Endothelial cell of umbilical vein (primary cell): ENCODE data around the gene GLDC. TPM values are rescaled to one million over a fixed set of nuclear protein-coding genes. Genes with fewer than 3 reads are reported as not detected.

Experiments
- BruUV-seq: library from RNA; stranded (reverse); fragments of 400-500 nt; replicated peaks from 2 replicates; lab custom pipeline; 2021; lab: Mats Ljungman, UMichigan
- CTCF ChIA-PET: fragments of 300-600, 350-600 bp; sonication (Branson Sonifier 250); formaldehyde crosslinking; loops from one replicate; lab custom pipeline; 2021; ENCODE audit warnings: antibody characterized with exemption, inconsistent platforms; lab: Charles Lee
- POLR2A ChIA-PET: fragments of 300-600, 350-600 bp; sonication (Branson Sonifier 250); formaldehyde crosslinking; loops from one replicate; lab custom pipeline; 2021; ENCODE audit warnings: antibody characterized with exemption, inconsistent platforms; lab: Charles Lee
- DNase-seq: peaks from one replicate; pipeline ENCODE4 v3.0.0-alpha.2; 2011; ENCODE audit warnings: low read depth, low spot score
- FAIRE-seq: peaks from 2 replicates; lab custom pipeline; 2011; peaks lifted over from hg19 to GRCh38; lab: Jason Lieb, UNC
- H2AFZ ChIP-seq: 2 replicates; pipeline ENCODE4 v1.6.0; 2012; ENCODE audit warnings: low read depth, low read length, control low read depth, inconsistent platforms
- H3K27ac ChIP-seq: 2 replicates; pipeline ENCODE4 v1.5.1; 2011; ENCODE audit warnings: low read depth, mild to moderate bottlenecking, control low read depth, low read length, moderate library complexity; ENCODE audit not compliant: insufficient read depth
- H3K27me3 ChIP-seq, 2 experiments: 2 replicates each; pipeline versions ENCODE4 v1.6.0 to v1.6.1; 2011; ENCODE audit warnings: low read length in 2 of 2, mixed read lengths in 1 of 2; ENCODE audit not compliant: control insufficient read depth in 2 of 2, insufficient read depth in 2 of 2
- H3K36me3 ChIP-seq, 2 experiments: 2 replicates in 1 of 2; 3 replicates in 1 of 2; pipeline ENCODE4 v1.5.1; 2011; ENCODE audit warnings: low read length in 2 of 2, mild to moderate bottlenecking in 1 of 2, moderate library complexity in 1 of 2; ENCODE audit not compliant: control insufficient read depth in 2 of 2, insufficient read depth in 2 of 2; ENCODE audit errors: extremely low read depth in 1 of 2
- H3K4me1 ChIP-seq: 3 replicates; pipeline ENCODE4 v1.5.1; 2011; ENCODE audit warnings: mild to moderate bottlenecking, low read length; ENCODE audit not compliant: control insufficient read depth, insufficient read depth; ENCODE audit errors: extremely low read depth
- H3K4me2 ChIP-seq: 2 replicates; pipeline ENCODE4 v1.6.1; 2011; ENCODE audit warnings: low read length, control low read depth, mixed read lengths; ENCODE audit not compliant: insufficient read depth
- H3K4me3 ChIP-seq, 3 experiments: fragments of 200-600 bp in 1 of 3; sonication (generic), shearing (Covaris generic) in 1 of 3; replicated peaks in 1 of 3; 2 replicates each; pipeline ENCODE4 v1.5.1; 2011 to 2016; ENCODE audit warnings: control low read depth in 3 of 3, low read length in 3 of 3, mild to moderate bottlenecking in 2 of 3, inconsistent platforms in 1 of 3, low read depth in 1 of 3, moderate library complexity in 1 of 3; ENCODE audit not compliant: insufficient read depth in 1 of 3
- H3K79me2 ChIP-seq: 2 replicates; pipeline ENCODE4 v1.6.0; 2012; ENCODE audit warnings: low read length, inconsistent platforms; ENCODE audit not compliant: control insufficient read depth, insufficient read depth
- H3K9ac ChIP-seq: replicated peaks from 2 replicates; pipeline ENCODE3; 2011; ENCODE audit warnings: low read length, control low read depth; ENCODE audit not compliant: insufficient read depth; ENCODE audit errors: extremely low read depth
- H3K9me1 ChIP-seq: replicated peaks from 3 replicates; pipeline ENCODE4 v1.6.0; 2011; ENCODE audit warnings: mild to moderate bottlenecking, low read length; ENCODE audit not compliant: control insufficient read depth, insufficient read depth; ENCODE audit errors: extremely low read depth
- H3K9me3 ChIP-seq: replicated peaks from 2 replicates; pipeline ENCODE4 v1.5.1; 2012; ENCODE audit warnings: low read length, inconsistent platforms; ENCODE audit not compliant: control insufficient read depth, insufficient read depth
- H4K20me1 ChIP-seq: replicated peaks from 2 replicates; pipeline ENCODE3; 2011; ENCODE audit warnings: mild to moderate bottlenecking, low read length; ENCODE audit not compliant: control insufficient read depth, insufficient read depth; ENCODE audit errors: extremely low read depth
- EZH2 ChIP-seq: IDR thresholded peaks from 2 replicates; pipeline ENCODE4 v1.6.1; 2012; ENCODE audit warnings: borderline replicate concordance, low read depth, mild to moderate bottlenecking, moderate library complexity, low read length, inconsistent platforms; ENCODE audit not compliant: severe bottlenecking
- FOS ChIP-seq: IDR thresholded peaks from 2 replicates; pipeline ENCODE4 v1.6.1; 2011; ENCODE audit warnings: mild to moderate bottlenecking, low read length, moderate library complexity, borderline replicate concordance; ENCODE audit not compliant: insufficient read depth
- GATA2 ChIP-seq: IDR thresholded peaks from 2 replicates; pipeline ENCODE4 v1.7.0; 2011; ENCODE audit warnings: low read depth, mild to moderate bottlenecking, moderate library complexity, mixed read lengths, low read length; ENCODE audit not compliant: insufficient read length, insufficient read depth
- JUN ChIP-seq: IDR thresholded peaks from 2 replicates; pipeline ENCODE4 v1.6.1; 2011; ENCODE audit warnings: borderline replicate concordance, low read depth; ENCODE audit not compliant: insufficient read length, insufficient read depth
- MYC ChIP-seq: IDR thresholded peaks from one replicate; pipeline ENCODE4 v1.6.1; 2011; ENCODE audit warnings: mild to moderate bottlenecking, low read depth, low read length
- POLR2A ChIP-seq: IDR thresholded peaks from 2 replicates; pipeline ENCODE4 v1.6.1; 2012; ENCODE audit warnings: low read depth, mild to moderate bottlenecking, control low read depth, low read length
- POLR2AphosphoS5 ChIP-seq: IDR thresholded peaks from 2 replicates; pipeline ENCODE4 v1.6.1; 2012; ENCODE audit warnings: low read depth, mild to moderate bottlenecking, control low read depth, low read length, moderate library complexity; ENCODE audit not compliant: insufficient read depth
- dilution Hi-C: fragments of 300-500 bp; cut with MboI; formaldehyde crosslinking; loops from one replicate; pipeline ENCODE4 v1.15.0; 2019; ENCODE audit warnings: low sequenced_read_pairs; ENCODE audit not compliant: extremely low pct_ligation_motif_present
- intact Hi-C: fragments of 100-400 bp; cut with micrococcal nuclease; formaldehyde crosslinking; loops from one replicate; pipeline ENCODE4 v1.10.0; 2022
- polyA plus RNA-seq, 4 experiments: library from polyadenylated mRNA; depleted of rRNA in 3 of 4; stranded (reverse) in 3 of 4; unstranded in 1 of 4; fragments of >200 nt; gene quantifications; 2 replicates each; pipeline versions ENCODE4 v1.2.1 to v1.2.3, GENCODE V29; 2011 to 2012; ENCODE audit warnings: missing spikeins in 1 of 4
- total RNA-seq: library from RNA; stranded (reverse); gene quantifications from 2 replicates; pipeline ENCODE4 v1.2.3, GENCODE V29; 2021
- TF ChIP-seq, protein P1 (sequence below), 2 donors: IDR thresholded peaks; 1 replicate in 1 of 2; 2 replicates in 1 of 2; pipeline ENCODE4 v1.5.1; 2011; ENCODE audit warnings: low read length in 2 of 2, mild to moderate bottlenecking in 2 of 2, moderate library complexity in 2 of 2, control low read depth in 1 of 2, inconsistent platforms in 1 of 2, low read depth in 1 of 2; ENCODE audit not compliant: insufficient read depth in 1 of 2; ENCODE audit errors: extremely low read depth in 1 of 2
- TF ChIP-seq, protein P2 (sequence below): IDR thresholded peaks from 2 replicates; pipeline ENCODE4 v1.6.1; 2011; ENCODE audit not compliant: insufficient read depth, insufficient read length

The GLDC gene
- total and polyA plus RNA-seq, 2 donors (not counting 3 experiments of a cell fraction or from before 2014, with no cell fraction given), result 1.8 to 2.6 TPM

DNA sequence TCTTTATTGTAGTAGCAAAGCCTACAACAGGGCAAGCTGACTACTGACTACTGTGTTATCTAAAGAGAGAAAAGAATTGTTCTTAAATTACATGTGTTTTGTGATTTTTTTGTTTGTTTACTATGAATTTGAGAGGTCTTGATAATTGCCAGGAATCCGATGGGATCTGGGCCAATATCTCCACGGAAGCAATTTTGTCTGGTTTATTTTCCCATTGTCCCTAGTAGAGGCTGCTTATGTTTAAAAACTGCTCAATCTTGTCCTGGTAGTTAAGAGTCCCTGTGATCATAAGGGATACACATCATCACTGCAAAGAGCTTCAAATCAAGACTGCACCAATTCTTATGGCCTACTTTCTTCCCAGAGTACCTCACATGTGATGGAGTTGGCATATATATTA lies 94.4 kb downstream of the GLDC start:
- H3K4me1 ChIP-seq, result peaks cover 37% of the 10 kb centered on the region
- no peaks in the 10 kb centered on the region for H3K36me3 ChIP-seq
- dilution Hi-C loops (no loop called here), intact Hi-C loops (loop anchor here (5.0 kb wide), 1 partner anchor 404 kb away; no protein-coding TSS in a partner anchor)
- H3K9ac ChIP-seq, result no peak overlapping the region
- H3K4me2 ChIP-seq, result peak overlapping the region; percentile 94
- no peak overlapping the region for H3K4me3 ChIP-seq
- ChIA-PET CTCF (interaction anchor here (1.7 to 2.8 kb wide), 2 partner anchors 9 to 17 kb away, joined by 11 to 46 read pairs; no protein-coding TSS in a partner anchor), POLR2A (no interaction called here)
- no peaks in the 10 kb centered on the region for H3K27me3 ChIP-seq
- FAIRE-seq (no peak), DNase-seq (peak; percentile 64)
- H3K9me3 ChIP-seq, result no peaks in the 10 kb centered on the region
- H3K79me2 ChIP-seq, result no peaks in the 10 kb centered on the region
- peak overlapping the region; percentile 12 for H2AFZ ChIP-seq
- no peaks in the 10 kb centered on the region for H3K9me1 ChIP-seq
- H4K20me1 ChIP-seq, result no peaks in the 10 kb centered on the region
- no TSS peak for BruUV-seq
- TF ChIP-seq EZH2 (no peak), POLR2AphosphoS5 (no peak), FOS (no peak), JUN (no peak), MYC (no peak), POLR2A (no peak), GATA2 (no peak)
- TF ChIP-seq, protein P1, sequence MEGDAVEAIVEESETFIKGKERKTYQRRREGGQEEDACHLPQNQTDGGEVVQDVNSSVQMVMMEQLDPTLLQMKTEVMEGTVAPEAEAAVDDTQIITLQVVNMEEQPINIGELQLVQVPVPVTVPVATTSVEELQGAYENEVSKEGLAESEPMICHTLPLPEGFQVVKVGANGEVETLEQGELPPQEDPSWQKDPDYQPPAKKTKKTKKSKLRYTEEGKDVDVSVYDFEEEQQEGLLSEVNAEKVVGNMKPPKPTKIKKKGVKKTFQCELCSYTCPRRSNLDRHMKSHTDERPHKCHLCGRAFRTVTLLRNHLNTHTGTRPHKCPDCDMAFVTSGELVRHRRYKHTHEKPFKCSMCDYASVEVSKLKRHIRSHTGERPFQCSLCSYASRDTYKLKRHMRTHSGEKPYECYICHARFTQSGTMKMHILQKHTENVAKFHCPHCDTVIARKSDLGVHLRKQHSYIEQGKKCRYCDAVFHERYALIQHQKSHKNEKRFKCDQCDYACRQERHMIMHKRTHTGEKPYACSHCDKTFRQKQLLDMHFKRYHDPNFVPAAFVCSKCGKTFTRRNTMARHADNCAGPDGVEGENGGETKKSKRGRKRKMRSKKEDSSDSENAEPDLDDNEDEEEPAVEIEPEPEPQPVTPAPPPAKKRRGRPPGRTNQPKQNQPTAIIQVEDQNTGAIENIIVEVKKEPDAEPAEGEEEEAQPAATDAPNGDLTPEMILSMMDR (IDR thresholded peaks at IDR 0.05; ENCODE audit: extremely low read depth in 1 of 2, insufficient read depth in 1 of 2, low read depth in 1 of 2, low read length in 2 of 2), result no peak
- TF ChIP-seq, protein P2, sequence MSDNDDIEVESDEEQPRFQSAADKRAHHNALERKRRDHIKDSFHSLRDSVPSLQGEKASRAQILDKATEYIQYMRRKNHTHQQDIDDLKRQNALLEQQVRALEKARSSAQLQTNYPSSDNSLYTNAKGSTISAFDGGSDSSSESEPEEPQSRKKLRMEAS, result no peak
- peak overlapping the region; percentile 99 for H3K27ac ChIP-seq
